ENCODE measurements around the gene C5orf24.
"Not testable (repeated sequence)": the region's sequence is repeated elsewhere in the genome, so short reads cannot be mapped to it uniquely, and the experiment has no call there.

The C5orf24 gene

DNA sequence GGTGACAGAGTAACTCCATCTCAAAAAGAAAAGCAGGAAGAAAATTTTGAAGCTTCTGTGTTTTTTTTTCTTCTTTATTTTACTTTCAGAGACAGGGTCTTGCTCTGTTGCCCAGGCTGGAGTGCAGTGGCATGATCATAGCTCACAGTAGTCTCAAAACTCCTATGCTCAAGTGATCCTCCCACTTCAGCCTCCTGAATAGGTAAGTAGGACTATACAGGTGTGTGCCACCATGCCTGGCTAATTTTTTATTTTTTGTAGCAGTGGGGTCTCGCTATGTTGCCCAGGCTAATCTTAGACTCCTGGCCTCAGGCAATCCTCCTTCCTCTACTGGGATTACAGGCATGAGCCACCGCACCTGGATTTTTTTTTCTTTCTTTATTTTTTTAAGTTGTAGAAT lies 10.1 kb upstream of the C5orf24 start:
- no peaks in the 10 kb centered on the region for H3K79me2 ChIP-seq (ENCODE audit: control insufficient read depth, low read length)
- H3K4me2 ChIP-seq (ENCODE audit: low read length): no peak overlapping the region
- H3K36me3 ChIP-seq (ENCODE audit: control insufficient read depth, low read length): peaks cover 35% of the 10 kb centered on the region
- no peak for TF ChIP-seq EZH2phosphoT487 (IDR thresholded peaks at IDR 0.05; ENCODE audit: borderline replicate concordance, low read length)
- TF ChIP-seq, protein P1, sequence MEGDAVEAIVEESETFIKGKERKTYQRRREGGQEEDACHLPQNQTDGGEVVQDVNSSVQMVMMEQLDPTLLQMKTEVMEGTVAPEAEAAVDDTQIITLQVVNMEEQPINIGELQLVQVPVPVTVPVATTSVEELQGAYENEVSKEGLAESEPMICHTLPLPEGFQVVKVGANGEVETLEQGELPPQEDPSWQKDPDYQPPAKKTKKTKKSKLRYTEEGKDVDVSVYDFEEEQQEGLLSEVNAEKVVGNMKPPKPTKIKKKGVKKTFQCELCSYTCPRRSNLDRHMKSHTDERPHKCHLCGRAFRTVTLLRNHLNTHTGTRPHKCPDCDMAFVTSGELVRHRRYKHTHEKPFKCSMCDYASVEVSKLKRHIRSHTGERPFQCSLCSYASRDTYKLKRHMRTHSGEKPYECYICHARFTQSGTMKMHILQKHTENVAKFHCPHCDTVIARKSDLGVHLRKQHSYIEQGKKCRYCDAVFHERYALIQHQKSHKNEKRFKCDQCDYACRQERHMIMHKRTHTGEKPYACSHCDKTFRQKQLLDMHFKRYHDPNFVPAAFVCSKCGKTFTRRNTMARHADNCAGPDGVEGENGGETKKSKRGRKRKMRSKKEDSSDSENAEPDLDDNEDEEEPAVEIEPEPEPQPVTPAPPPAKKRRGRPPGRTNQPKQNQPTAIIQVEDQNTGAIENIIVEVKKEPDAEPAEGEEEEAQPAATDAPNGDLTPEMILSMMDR (IDR thresholded peaks at IDR 0.05; ENCODE audit: low read depth, low read length, poor library complexity, severe bottlenecking): no peak
- no peak overlapping the region for H3K4me3 ChIP-seq (ENCODE audit: low read length)
- no peak overlapping the region for H3K27ac ChIP-seq (ENCODE audit: low read depth, low read length)
- H4K20me1 ChIP-seq (ENCODE audit: control insufficient read depth, insufficient read depth, low read depth, low read length): no peaks in the 10 kb centered on the region
- H3K9me2 ChIP-seq (replicated peaks; ENCODE audit: control insufficient read depth, low read length): no peaks in the 10 kb centered on the region
- no peaks in the 10 kb centered on the region for H3K27me3 ChIP-seq (ENCODE audit: control insufficient read depth, low read length)
- 0 out of 2 replicates have a peak, but pooled peaks cover 3% of the 10 kb centered on the region for H3F3A ChIP-seq (ENCODE audit: control insufficient read depth, insufficient read depth)
- no peaks in the 10 kb centered on the region for H3K4me1 ChIP-seq (ENCODE audit: control insufficient read depth, low read length)
- no peaks in the 10 kb centered on the region for H3K9me3 ChIP-seq (ENCODE audit: control insufficient read depth, insufficient read depth, low read length)

DNA sequence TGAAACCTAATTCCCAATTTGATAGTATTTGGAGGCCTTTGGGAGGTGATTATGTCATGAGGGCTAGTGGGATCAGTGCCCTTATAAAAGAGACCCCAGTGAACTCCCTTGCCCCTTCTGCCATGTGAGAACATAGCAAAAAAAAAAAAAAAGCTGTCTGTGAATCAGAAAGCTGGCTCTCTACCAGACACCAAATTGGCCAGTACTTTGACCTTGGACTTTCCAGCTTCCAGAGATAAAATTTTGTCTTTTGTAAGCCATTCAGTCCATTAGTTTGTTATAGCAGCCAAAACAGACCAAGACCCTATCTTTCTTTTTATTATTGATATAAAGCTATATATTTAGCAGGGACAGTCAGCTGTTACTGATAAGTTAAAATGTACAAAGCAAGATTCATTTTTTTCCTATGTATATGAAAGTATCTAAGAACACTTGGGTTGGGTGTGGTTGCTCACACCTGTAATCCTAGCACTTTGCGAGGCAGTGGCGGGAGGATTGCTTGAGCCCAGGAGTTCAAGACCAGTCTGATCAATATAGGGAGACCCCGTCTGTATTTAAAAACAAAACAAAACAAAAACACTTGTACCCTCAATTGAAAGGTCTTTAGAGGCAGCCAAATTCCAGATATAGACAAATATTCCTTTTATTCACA lies 8.1 kb upstream of the C5orf24 start:
- no peaks in the 10 kb centered on the region for H3K27me3 ChIP-seq (ENCODE audit: control insufficient read depth, low read length)
- no peak for TF ChIP-seq EZH2phosphoT487 (IDR thresholded peaks at IDR 0.05; ENCODE audit: borderline replicate concordance, low read length)
- TF ChIP-seq, protein P1 (IDR thresholded peaks at IDR 0.05; ENCODE audit: low read depth, low read length, poor library complexity, severe bottlenecking): no peak
- no peaks in the 10 kb centered on the region for H3K79me2 ChIP-seq (ENCODE audit: control insufficient read depth, low read length)
- no peaks in the 10 kb centered on the region for H3K9me2 ChIP-seq (replicated peaks; ENCODE audit: control insufficient read depth, low read length)
- H3K36me3 ChIP-seq (ENCODE audit: control insufficient read depth, low read length): peaks cover 29% of the 10 kb centered on the region
- no peak overlapping the region for H3K27ac ChIP-seq (ENCODE audit: low read depth, low read length)
- no peak overlapping the region for H3K4me2 ChIP-seq (ENCODE audit: low read length)
- H3K9me3 ChIP-seq (ENCODE audit: control insufficient read depth, insufficient read depth, low read length): no peaks in the 10 kb centered on the region
- no peak overlapping the region for H3K4me3 ChIP-seq (ENCODE audit: low read length)
- no peaks in the 10 kb centered on the region for H4K20me1 ChIP-seq (ENCODE audit: control insufficient read depth, insufficient read depth, low read depth, low read length)
- H3K4me1 ChIP-seq (ENCODE audit: control insufficient read depth, low read length): no peaks in the 10 kb centered on the region
- H3F3A ChIP-seq (ENCODE audit: control insufficient read depth, insufficient read depth): peaks cover 4% of the 10 kb centered on the region; the same call in 1 of the 2 replicates

DNA sequence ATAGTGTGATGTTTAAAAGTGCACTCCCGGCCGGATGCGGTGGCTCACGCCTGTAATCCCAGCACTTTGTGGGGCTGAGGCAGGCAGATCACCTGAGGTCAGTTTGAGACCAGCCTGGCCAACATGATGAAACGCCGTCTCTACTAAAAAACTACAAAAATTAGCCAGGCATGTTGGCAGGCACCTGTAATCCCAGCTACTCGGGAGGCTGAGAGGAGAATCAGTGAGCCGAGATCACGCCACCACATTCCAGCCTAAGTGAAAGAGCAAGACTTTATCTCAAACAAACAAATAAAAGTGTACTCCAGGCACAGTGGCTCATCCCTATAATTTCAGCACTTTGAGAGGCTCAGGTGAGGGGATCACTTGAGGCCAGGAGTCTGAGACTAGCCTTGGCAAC lies 7.4 kb upstream of the C5orf24 start:
- not testable (repeated sequence) for H3K9me3 ChIP-seq (ENCODE audit: control insufficient read depth, insufficient read depth, low read length); H3K4me1 ChIP-seq (ENCODE audit: control insufficient read depth, low read length); H3K27me3 ChIP-seq (ENCODE audit: control insufficient read depth, low read length); H3F3A ChIP-seq (ENCODE audit: control insufficient read depth, insufficient read depth); H3K9me2 ChIP-seq (replicated peaks; ENCODE audit: control insufficient read depth, low read length); H3K79me2 ChIP-seq (ENCODE audit: control insufficient read depth, low read length); H3K4me2 ChIP-seq (ENCODE audit: low read length); H3K4me3 ChIP-seq (ENCODE audit: low read length); H4K20me1 ChIP-seq (ENCODE audit: control insufficient read depth, insufficient read depth, low read depth, low read length); H3K27ac ChIP-seq (ENCODE audit: low read depth, low read length)
- H3K36me3 ChIP-seq (ENCODE audit: control insufficient read depth, low read length): peaks cover 24% of the 10 kb centered on the region

DNA sequence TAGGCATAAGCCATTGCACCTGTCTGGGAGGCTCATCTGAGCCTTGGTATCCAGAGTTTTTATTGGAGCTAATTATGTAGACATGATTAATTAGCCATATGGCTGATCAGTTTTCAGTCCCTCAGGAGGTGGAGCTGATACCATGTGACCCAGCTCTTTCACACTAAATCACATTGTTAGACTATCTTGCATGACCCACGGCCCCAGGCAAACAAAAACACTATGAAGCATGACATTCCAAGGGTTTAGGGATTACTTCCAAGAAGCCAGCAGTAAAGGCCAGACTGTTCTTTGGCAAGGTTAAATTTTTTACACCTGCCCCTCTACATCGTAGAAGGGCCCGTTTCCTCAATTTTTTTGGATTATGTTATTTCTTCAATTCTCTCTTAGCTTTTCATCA lies 5.0 kb upstream of the C5orf24 start:
- TF ChIP-seq EZH2phosphoT487 (IDR thresholded peaks at IDR 0.05; ENCODE audit: borderline replicate concordance, low read length): no peak
- TF ChIP-seq, protein P1 (IDR thresholded peaks at IDR 0.05; ENCODE audit: low read depth, low read length, poor library complexity, severe bottlenecking): no peak
- peaks cover 12% of the 10 kb centered on the region; the same call in 1 of the 2 replicates for H3F3A ChIP-seq (ENCODE audit: control insufficient read depth, insufficient read depth)
- no peaks in the 10 kb centered on the region for H3K9me3 ChIP-seq (ENCODE audit: control insufficient read depth, insufficient read depth, low read length)
- H3K9me2 ChIP-seq (replicated peaks; ENCODE audit: control insufficient read depth, low read length): no peaks in the 10 kb centered on the region
- H3K27me3 ChIP-seq (ENCODE audit: control insufficient read depth, low read length): no peaks in the 10 kb centered on the region
- peaks cover 5% of the 10 kb centered on the region for H3K79me2 ChIP-seq (ENCODE audit: control insufficient read depth, low read length)
- peaks cover 18% of the 10 kb centered on the region for H3K36me3 ChIP-seq (ENCODE audit: control insufficient read depth, low read length)
- peaks cover 9% of the 10 kb centered on the region for H3K4me1 ChIP-seq (ENCODE audit: control insufficient read depth, low read length)
- H3K4me3 ChIP-seq (ENCODE audit: low read length): no peak overlapping the region
- H3K4me2 ChIP-seq (ENCODE audit: low read length): no peak overlapping the region
- no peaks in the 10 kb centered on the region for H4K20me1 ChIP-seq (ENCODE audit: control insufficient read depth, insufficient read depth, low read depth, low read length)
- no peak overlapping the region for H3K27ac ChIP-seq (ENCODE audit: low read depth, low read length)

Measured in DOHH2 (cell line).